Spleen (tissue), 11 donors: ENCODE data around the gene WHAMM. TPM values are rescaled to one million over a fixed set of nuclear protein-coding genes. Genes with fewer than 3 reads are reported as not detected.

Experiments
- DNase-seq: peaks from one replicate; pipeline ENCODE4 v3.0.0-alpha.2; 2020
- H3K27ac ChIP-seq, 8 donors: fragments of 200-600 bp; sonication (generic) in 7 of 8; 1 replicate in 4 of 8; 2 replicates in 4 of 8; pipeline versions ENCODE4 v1.5.0 to v1.8.0; 2016 to 2021; ENCODE audit warnings: inconsistent platforms in 4 of 8, mild to moderate bottlenecking in 4 of 8, moderate library complexity in 1 of 8
- H3K27me3 ChIP-seq, 7 donors: fragments of 200-600 bp; sonication (generic) in 6 of 7; replicated peaks in 1 of 7; 1 replicate in 4 of 7; 2 replicates in 3 of 7; pipeline versions ENCODE4 v1.5.0 to v1.8.0; 2016 to 2021; ENCODE audit warnings: inconsistent platforms in 3 of 7, mild to moderate bottlenecking in 1 of 7
- H3K36me3 ChIP-seq, 6 donors: fragments of 200-600 bp; sonication (generic) in 5 of 6; 1 replicate in 4 of 6; 2 replicates in 2 of 6; pipeline versions ENCODE4 v1.5.0 to v1.8.0; 2016 to 2021; ENCODE audit warnings: inconsistent platforms in 2 of 6
- H3K4me1 ChIP-seq, 6 donors: fragments of 200-600 bp; sonication (generic) in 5 of 6; 1 replicate in 3 of 6; 2 replicates in 3 of 6; pipeline versions ENCODE4 v1.5.0 to v1.8.0; 2016 to 2021; ENCODE audit warnings: inconsistent platforms in 3 of 6
- H3K4me3 ChIP-seq, 8 donors: fragments of 200-600 bp; sonication (generic) in 7 of 8; 1 replicate in 4 of 8; 2 replicates in 4 of 8; pipeline versions ENCODE4 v1.5.0 to v1.8.0; 2016 to 2021; ENCODE audit warnings: inconsistent platforms in 4 of 8, mild to moderate bottlenecking in 4 of 8, moderate library complexity in 2 of 8
- H3K9me3 ChIP-seq, 8 donors: fragments of 200-600 bp; sonication (generic) in 7 of 8; 1 replicate in 4 of 8; 2 replicates in 4 of 8; pipeline versions ENCODE4 v1.5.0 to v1.8.0; 2016 to 2021; ENCODE audit warnings: inconsistent platforms in 4 of 8
- CTCF ChIP-seq, 11 experiments: fragments of 200-600 bp in 7 of 11; fragments of 450-650 bp in 4 of 11; sonication (generic) in 4 of 11; IDR thresholded peaks in 8 of 11; conservative IDR thresholded peaks in 3 of 11; 1 replicate in 7 of 11; 2 replicates in 4 of 11; pipeline versions ENCODE4 v1.4.0 to v1.8.0; 2016 to 2021; ENCODE audit warnings: antibody characterized with exemption in 11 of 11, inconsistent platforms in 4 of 11, mild to moderate bottlenecking in 1 of 11
- POLR2A ChIP-seq, 3 donors: fragments of 450-650 bp; IDR thresholded peaks; one replicate each; pipeline ENCODE4 v1.5.1; 2017; ENCODE audit warnings: antibody characterized with exemption in 3 of 3, mild to moderate bottlenecking in 1 of 3
- POLR2AphosphoS5 ChIP-seq, 3 donors: sonication (generic); formaldehyde crosslinking; IDR thresholded peaks; one replicate each; pipeline ENCODE4 v1.5.1; 2017; ENCODE audit warnings: antibody characterized with exemption in 3 of 3
- WGBS, 5 donors: extraction: QIAGEN DNeasy Blood & Tissue Kit in 3 of 5; methylation state at CpG; one replicate each; pipeline versions ENCODE4 v1.1.5 to v1.1.7; 2013 to 2018; 5-methylcytosine and 5-hydroxymethylcytosine counted together
- intact Hi-C: fragments of 100-400 bp; cut with DNase I; formaldehyde crosslinking; loops from one replicate; pipeline ENCODE4 v1.15.0; 2023; ENCODE audit warnings: low total_unique reads
- polyA plus RNA-seq, 3 donors: library from polyadenylated mRNA; stranded (reverse); fragments of 200-250 nt; gene quantifications; one replicate each; pipeline ENCODE4 v1.2.1, GENCODE V29; 2013
- total RNA-seq, 7 donors: library from RNA; depleted of rRNA in 3 of 7; stranded (reverse); fragments of >200 nt in 3 of 7; fragmentation: NEBNext Ultra II Directional in 4 of 7; extraction: Animal tissue kit (Norgen Biotek cat#: 25700) in 4 of 7; gene quantifications; one replicate each; pipeline versions ENCODE4 v1.1.0 to v1.2.1, GENCODE V29; 2016 to 2021
- donor health status: healthy with polysubstance abuse.
- donor health status: DM: no; HTN: no; CAD: no; lungs with moderate emphysema.
- donor health status: DM: no; HTN: no; CAD: no.
- donor health status: Bipolar disorder and iron deficiency.
- donor health status: healthy.
- donor health status: DM: no; HTN: no; CAD: no.
- donor health status: DM: yes; HTN: yes; CAD: no.

The WHAMM gene
- total and polyA plus RNA-seq, 10 donors, result 3.3 to 14.1 (median 11.9) TPM

- peak overlapping the region in 1 of 8 donors; percentile 1 for H3K4me3 ChIP-seq
- DNase-seq, result peak; percentile 85
- peak overlapping the region in 7 of 8 donors; percentile 13 to 72 (median 63) for H3K27ac ChIP-seq
- no peaks in the 10 kb centered on the region for H3K9me3 ChIP-seq
- 19 to 27% (median 23%) methylated on average over 20 to 23 of the region's 23 CpGs for WGBS, 5 donors
- no peaks in the 10 kb centered on the region for H3K27me3 ChIP-seq
- intact Hi-C loops, result loop anchor here (5.0 kb wide), 1 partner anchor 137 kb away; the partner anchor contains the start of gene RAMAC
- H3K36me3 ChIP-seq, result no peaks in the 10 kb centered on the region
- TF ChIP-seq CTCF (IDR thresholded peaks at IDR 0.05 in 8 of 11, conservative IDR thresholded peaks at IDR 0.05 in 3 of 11) (peak in 9 of 11 experiments; percentile 43 to 80 (median 69)), POLR2A (IDR thresholded peaks at IDR 0.05) (no peak), POLR2AphosphoS5 (IDR thresholded peaks at IDR 0.05) (peak in 2 of 3 donors; percentile 65 to 69)
- peaks cover 4 to 45% (median 21%) of the 10 kb centered on the region in 6 donors for H3K4me1 ChIP-seq
Observed at GRCh38 chr15:82849556-82850512, 40.4 kb downstream of the WHAMM start.

GRCh38 chr15:82850731-82851130 is 41.3 kb downstream of the WHAMM start:
- intact Hi-C loops, result no loop called here
- 57 to 71% (median 62%) methylated on average over 7 of the region's 7 CpGs for WGBS, 5 donors
- peaks cover 4 to 44% (median 25%) of the 10 kb centered on the region in 6 donors for H3K4me1 ChIP-seq
- no peak for DNase-seq
- no peaks in the 10 kb centered on the region for H3K36me3 ChIP-seq
- no peak overlapping the region for H3K4me3 ChIP-seq
- peak overlapping the region in 5 of 8 donors; percentile 62 to 72 (median 65) for H3K27ac ChIP-seq
- no peak for TF ChIP-seq CTCF (IDR thresholded peaks at IDR 0.05 in 8 of 11, conservative IDR thresholded peaks at IDR 0.05 in 3 of 11)
- TF ChIP-seq POLR2AphosphoS5 (IDR thresholded peaks at IDR 0.05), result no peak
- no peak for TF ChIP-seq POLR2A (IDR thresholded peaks at IDR 0.05)
- H3K9me3 ChIP-seq, result no peaks in the 10 kb centered on the region
- H3K27me3 ChIP-seq, result no peaks in the 10 kb centered on the region

- no peaks in the 10 kb centered on the region for H3K27me3 ChIP-seq
- intact Hi-C loops, result no loop called here
- no peak overlapping the region for H3K4me3 ChIP-seq
- TF ChIP-seq POLR2A (IDR thresholded peaks at IDR 0.05) (no peak), POLR2AphosphoS5 (IDR thresholded peaks at IDR 0.05) (no peak), CTCF (IDR thresholded peaks at IDR 0.05 in 8 of 11, conservative IDR thresholded peaks at IDR 0.05 in 3 of 11) (no peak)
- WGBS, 5 donors, result 89 to 96% (median 91%) methylated on average over 14 of the region's 14 CpGs
- no peak for DNase-seq
- H3K27ac ChIP-seq, result peak overlapping the region in 1 of 8 donors; percentile 72
- H3K36me3 ChIP-seq, result no peaks in the 10 kb centered on the region
- no peaks in the 10 kb centered on the region for H3K9me3 ChIP-seq
- peaks cover 4 to 49% (median 27%) of the 10 kb centered on the region in 6 donors for H3K4me1 ChIP-seq
Observed at GRCh38 chr15:82851306-82851850, 42.0 kb downstream of the WHAMM start.
